TTC549 (cell line): ENCODE data around the gene BECN2.
"Not testable (repeated sequence)": the region's sequence is repeated elsewhere in the genome, so short reads cannot be mapped to it uniquely, and the experiment has no call there.

Source experiments
- FAIRE-seq: peaks from 2 replicates; lab custom pipeline; 2012; peaks lifted over from hg19 to GRCh38; lab: Jason Lieb, UNC

BECN2 gene

GRCh38 chr1:241979071-241979470, 21.5 kb downstream of the BECN2 start:
- FAIRE-seq: no peak

DNA sequence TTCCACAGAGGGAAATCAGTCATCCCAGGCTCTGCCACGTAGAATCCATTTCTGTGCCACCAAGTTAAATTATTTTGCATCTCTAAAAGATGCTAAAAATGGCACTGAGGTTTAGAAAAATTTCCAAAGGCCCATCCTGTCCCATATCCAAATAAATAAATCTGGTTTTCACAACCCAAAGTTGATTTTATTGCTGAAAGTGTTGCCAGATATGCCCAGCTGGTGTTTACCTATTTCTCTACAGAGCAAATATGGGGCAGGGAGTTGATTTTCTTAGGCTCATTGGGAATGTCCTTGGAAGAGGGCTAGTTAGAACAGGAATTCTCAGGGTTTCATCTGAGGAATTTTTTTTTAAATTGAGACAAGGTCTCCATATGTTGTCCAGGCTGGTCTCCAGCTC, 22.4 kb downstream of the BECN2 start:
- FAIRE-seq: no peak

GRCh38 chr1:241985787-241986186, 28.2 kb downstream of the BECN2 start:
- peak; percentile 66 for FAIRE-seq

GRCh38 chr1:241988389-241988930, 30.9 kb downstream of the BECN2 start:
- not testable (repeated sequence) for FAIRE-seq

GRCh38 chr1:241990040-241990439, 32.5 kb downstream of the BECN2 start:
- FAIRE-seq: no peak

DNA sequence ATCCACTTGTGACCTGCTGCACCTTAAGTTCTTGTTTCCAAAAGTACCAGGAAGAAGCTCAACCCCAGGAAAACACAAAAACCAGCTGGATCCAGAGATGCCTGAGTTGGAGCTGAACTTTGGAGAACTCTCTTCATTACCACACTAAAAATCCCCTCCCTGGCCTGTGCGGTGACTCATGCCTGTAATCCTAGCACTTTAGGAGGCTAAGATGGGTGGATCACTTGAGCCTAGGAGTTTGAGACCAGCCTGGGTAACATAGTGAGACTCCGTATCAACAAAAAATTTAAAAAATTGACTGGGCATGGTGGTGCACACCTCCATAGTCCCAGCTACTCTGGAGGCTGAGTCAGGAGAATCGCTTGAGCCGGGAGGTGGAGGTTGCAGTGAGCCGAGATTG, 35.2 kb downstream of the BECN2 start:
- FAIRE-seq: no peak

DNA sequence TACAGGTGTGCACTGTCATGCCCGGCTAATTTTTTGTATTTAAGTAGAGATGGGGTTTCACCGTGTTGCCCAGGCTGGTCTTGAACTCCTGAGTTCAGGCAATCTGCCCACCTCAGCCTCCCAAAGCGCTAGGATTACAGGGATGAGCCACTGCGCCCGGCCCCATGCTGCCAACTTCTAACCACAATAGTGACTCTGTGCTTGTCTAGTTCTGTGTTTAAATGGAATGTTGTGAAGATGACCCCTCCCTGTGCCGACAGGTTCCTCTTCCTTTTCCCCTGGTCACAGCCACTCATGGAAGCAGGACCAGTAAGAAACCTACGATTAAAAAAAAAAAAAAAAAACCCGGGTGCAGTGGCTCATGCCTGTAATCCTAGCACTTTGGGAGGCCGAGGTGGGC, 36.6 kb downstream of the BECN2 start:
- FAIRE-seq: no peak

DNA sequence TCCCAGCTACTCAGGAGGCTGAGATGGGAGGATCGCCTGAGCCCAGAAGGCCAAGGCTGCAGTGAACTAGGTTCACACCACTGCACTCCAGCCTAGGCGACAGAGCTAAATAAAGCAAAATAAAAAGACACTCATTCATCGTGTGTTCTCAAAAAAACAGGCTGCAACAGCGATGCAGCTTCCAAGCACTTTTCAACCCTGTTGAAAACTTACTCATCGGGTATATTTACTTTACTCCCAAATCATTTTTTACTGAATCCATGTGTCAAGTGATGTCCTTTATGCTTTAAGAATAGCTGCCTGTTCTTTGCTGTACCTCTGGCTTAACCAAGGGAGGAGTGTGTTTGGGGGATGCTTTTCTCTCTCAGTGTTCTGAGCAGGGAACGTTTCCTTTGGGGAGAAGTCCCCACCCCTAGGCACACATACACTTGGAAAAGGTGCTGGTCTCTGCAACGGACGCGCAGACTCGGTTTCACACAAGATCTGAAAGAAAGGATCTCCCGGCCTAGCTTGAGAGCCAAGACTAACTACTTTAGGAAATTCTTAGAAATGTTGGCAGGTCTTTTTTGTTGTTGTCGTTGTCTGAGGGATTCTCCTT, 39.9 kb downstream of the BECN2 start:
- FAIRE-seq: no peak

DNA sequence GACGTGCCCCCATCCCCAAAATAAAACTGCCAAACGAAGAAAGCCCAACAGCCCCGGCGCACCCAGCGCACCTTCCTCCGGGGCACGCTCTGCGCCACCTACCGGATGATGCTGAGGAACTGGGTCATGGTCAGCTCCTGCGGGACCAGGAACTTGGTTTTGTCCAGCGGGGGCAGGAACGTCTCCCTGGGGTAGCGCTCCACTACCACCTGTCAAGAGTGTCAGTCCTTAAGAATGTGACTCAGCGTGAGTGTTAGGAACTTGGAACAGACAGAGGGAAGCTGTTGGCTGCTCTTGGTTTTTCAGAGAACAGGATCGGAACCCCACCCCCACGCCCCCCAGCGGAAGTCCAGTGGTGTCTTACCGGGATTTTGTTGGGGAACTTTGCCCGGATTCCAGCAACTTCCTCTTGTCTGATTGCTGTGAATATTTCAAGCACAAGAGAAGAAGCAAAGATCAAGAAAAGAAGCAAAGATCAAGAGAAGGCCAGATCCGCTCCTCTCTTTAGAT, 40.9 kb downstream of the BECN2 start:
- FAIRE-seq: no peak

DNA sequence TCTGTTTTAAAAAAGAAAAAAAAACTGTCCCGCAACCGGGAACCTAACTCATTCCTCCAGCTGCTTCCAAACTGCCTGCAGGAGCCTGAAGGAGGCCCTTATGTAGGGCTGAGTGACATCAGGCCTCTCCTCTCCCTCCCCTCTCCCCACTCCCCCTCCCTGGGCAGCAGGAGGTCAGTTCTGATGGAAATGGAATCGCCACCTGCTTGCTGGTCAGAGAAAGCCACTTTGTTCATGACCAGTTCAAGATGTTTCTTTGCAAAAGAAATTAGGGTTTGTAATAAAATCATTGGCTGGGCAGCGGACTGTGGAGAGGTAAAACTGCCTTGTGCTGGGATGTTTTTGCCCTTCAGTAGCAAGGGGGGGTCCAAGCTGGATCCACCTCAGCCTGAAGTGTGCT, 41.5 kb downstream of the BECN2 start, which contains the start of gene MAP1LC3C:
Gene MAP1LC3C (minus strand): TSS at position 73 of the 400 bp plus-strand sequence. CDS start 90 bp downstream, outside the sequence.
- no peak for FAIRE-seq

DNA sequence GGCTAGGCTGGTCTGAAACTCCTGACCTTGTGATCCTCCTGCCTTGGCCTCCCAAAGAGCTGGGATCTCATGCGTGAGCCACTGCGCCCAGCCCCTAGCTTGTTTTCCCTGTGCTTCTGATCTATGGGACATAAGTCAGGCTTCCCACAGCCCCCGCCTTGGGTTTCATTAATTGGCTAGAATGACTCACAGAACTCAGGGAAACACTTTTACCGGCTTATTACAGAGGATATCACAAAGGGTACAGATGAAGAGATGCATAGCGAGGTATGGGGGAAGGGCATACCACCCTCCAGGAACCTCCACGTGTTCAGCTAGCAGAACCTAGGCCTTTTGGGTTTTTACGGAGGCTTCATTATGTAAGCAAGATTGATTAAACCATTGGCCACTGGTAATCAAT, 42.9 kb downstream of the BECN2 start:
- no peak for FAIRE-seq

DNA sequence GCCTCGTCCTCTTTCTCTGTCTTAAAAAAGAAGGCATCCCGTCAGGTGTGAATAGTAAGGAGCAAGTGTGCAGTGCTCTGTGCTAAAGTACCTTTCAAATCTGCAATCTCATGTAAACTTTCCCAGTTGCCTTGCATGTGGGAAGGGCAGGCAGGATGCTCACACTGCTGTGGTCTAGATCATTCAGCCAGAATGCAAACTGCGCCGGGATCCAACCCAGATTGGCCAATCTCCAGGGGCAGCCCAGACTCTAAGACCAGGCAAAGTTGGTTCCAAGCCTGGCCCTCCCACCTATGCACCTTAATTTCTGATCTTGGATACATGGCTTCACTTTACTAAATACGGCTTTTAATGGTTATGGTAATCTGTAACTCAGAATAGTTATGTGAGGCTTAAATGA, 44.5 kb downstream of the BECN2 start:
- no peak for FAIRE-seq

- FAIRE-seq: no peak
Observed at GRCh38 chr1:242002510-242002909, 44.9 kb downstream of the BECN2 start.

GRCh38 chr1:242004751-242005495, 47.4 kb downstream of the BECN2 start:
- FAIRE-seq: no peak

DNA sequence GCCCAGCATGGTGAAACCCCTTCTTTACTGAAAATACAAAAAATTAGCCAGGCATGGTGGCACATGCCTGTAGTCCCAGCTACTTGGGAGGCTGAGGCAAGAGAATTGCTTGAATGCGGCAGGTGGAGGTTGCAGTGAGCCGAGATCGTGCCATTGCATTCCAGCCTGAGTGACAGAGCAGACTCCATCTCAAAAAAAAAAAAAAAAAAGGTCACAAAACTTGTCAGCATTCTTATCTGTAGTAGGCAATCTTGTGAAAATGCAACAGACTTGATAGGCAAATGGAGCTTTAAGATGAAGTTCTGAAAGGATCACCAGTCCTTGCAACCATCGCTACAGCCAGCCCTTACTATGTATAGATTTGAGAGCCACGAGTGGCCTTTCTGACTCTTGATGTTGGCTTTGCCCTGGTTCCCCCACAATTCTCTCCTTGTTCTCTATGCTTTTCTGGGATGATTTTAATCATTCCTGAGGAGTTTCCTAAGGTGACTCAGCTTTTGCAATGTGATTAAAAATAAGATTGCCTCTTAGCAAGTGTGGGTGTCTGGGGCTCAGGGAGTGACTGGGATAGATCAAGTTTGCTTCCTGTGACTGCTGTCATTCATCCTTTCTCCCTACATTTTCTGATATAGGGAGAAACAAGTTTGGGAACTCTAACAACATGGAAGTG, 48.4 kb downstream of the BECN2 start:
- FAIRE-seq: no peak

DNA sequence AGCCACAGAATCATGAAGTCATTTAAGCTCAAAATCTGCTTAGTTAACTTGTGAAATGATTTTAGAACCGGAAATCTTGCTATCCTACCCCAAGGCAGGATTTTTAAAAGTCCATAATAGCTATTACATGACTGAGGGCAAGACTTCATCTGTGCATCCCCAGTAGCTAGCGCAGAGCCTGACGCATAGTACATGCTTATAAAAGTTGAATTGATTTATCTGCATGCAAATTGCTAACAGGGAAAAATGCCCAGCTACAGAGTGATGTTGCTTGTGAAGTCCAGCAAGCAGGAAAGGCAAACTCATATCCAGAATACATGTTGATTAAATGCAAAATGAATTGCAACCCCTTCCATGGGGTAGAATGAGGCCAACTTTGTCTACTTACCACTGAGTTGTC, 49.4 kb downstream of the BECN2 start:
- no peak for FAIRE-seq
